Cortex of kidney (tissue), 1 donor: ENCODE measurements around the gene PLEKHJ1.
"Not testable (repeated sequence)": the region's sequence is repeated elsewhere in the genome, so short reads cannot be mapped to it uniquely, and the experiment has no call there.

Experiments used
- DNase-seq: peaks from one replicate; lab custom pipeline; 2025; lab: John Stamatoyannopoulos, UW

The PLEKHJ1 gene, protein sequence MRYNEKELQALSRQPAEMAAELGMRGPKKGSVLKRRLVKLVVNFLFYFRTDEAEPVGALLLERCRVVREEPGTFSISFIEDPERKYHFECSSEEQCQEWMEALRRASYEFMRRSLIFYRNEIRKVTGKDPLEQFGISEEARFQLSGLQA

DNA sequence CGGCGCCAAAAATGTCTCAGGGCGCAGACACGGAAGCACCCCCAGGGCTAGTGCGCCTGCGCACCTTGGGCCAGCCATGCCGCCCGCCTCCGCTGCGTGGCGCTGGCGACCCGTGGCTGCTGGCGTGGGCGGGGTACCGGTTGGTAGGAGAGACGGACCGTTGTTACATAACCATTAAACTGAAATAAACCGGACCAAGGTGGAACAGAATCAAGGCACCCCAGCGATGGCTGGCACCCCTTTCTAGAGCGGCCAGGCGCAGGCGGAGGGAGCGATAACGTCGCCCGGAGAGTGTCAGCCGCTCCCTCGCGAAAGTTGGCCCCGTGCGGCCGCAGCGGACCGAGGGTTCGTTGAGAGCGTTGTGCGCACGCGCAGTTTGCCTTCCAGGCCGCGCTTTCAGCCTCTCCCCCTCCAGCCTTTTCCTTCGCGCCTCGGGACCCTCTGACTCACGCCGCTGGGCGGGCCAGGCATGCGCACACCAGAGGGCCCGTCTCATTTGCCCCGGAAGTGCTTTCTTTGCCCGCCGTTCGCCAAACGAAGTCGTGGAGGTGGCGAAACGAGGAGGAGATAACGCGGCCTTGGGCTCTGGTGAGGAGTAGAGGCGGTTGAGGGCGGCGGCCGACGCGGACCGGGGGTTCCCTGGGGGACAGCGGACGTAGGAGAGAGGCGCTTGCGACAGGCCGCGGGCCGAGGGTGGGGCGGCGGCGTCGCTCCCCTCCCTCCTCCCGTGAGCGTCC lies at the start of gene PLEKHJ1, which contains the start of gene SF3A2:
TSS of gene PLEKHJ1 (minus strand) at position 16 of the 737 bp plus-strand sequence. CDS start 81 bp downstream, outside the sequence.
TSS of gene SF3A2 (plus strand) at position 511 of the 737 bp plus-strand sequence. CDS start 6,595 bp downstream, outside the sequence.
- DNase-seq: peak; percentile 79

DNA sequence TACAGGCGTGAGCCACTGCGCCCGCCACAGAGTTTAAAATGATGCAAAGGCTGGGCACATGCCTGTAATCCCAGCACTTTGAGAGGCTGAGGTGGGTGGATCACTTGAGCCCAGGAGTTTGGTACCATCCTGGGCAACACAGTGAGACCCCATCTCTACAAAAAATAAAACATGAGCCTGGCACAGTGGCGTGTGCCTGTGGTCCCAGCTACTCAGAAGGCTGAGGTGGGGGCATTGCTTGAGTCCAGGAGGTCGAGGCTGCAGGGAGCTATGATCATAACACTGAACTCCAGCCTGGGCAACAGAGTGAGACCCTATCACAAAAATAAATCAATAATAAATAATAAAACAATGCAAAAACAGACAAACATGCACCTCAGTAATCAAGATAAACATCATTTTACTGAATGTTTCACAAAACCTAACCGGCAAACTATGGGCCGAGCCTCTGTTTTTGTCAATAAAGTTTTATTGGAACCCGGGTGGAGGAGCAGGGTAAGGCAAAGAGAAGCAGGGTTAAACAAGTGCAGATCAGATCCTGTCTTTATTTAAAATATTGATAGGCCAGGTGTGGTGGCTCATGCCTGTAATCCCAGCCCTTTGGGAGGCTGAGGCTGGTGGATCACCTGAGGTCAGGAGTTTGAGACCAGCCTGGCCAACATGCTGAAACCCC lies 47.8 kb upstream of the PLEKHJ1 start:
- DNase-seq: no peak

DNA sequence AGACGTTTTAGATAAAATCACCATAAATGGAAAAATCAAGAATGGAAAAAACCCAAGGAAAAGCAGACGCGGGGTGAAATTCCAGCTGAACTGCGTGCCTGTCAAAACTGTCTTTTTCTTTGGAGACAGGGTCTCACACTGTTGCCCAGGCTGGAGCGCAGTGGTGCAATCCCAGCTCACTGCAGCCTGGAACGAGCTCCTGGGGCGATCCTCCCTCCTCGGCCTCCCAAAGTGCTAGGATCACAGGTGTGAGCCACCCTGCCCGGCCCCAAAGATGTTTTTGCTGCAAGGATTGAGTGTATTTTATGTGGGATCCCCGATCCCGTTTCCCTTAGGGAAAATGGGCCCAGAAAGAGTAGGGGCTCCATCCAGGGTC lies 46.7 kb upstream of the PLEKHJ1 start:
- DNase-seq: no peak

DNA sequence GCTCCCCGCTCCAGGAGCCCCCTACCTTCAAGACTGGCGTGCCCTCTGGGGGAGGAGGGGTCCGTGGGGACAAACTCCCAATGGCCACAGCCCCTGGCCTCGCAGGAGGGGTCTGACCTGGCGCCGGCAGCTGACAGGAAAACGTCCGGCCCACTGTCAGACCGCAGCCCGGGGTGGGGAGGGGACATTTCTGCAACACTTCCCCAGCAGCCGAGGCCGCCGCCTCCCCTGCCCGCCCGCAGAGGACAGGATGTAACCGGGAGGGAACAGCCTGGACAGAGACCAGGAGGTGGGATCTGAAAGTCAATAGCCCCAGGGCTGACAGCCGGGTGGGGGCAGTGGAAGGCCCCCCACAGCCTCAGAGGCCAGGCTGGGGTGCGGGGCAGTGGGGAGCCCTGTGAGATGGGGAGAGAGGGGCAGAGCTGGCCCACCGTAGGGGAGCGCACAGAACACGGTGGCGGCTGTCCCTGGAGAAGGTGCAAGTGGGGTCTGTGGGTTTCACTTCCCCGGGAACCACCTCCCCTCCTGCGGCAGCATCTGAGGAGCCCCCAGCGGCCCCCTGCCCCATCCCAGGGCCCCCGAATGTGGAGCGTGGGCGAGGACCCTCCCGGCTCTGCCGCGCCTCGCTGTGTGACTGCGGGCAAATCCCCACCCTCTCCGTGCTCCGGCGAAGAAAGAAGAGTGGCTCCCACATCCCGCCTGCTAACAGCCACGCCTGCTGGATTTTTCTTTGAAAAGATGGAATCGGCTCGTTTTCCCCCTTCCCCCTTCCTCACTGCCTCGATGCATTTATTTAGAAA lies 46.1 kb upstream of the PLEKHJ1 start, which contains the start of gene PEAK3:
TSS of gene PEAK3 (minus strand) at position 114 of the 800 bp plus-strand sequence. CDS start 1,244 bp downstream, outside the sequence.
- DNase-seq: no peak

DNA sequence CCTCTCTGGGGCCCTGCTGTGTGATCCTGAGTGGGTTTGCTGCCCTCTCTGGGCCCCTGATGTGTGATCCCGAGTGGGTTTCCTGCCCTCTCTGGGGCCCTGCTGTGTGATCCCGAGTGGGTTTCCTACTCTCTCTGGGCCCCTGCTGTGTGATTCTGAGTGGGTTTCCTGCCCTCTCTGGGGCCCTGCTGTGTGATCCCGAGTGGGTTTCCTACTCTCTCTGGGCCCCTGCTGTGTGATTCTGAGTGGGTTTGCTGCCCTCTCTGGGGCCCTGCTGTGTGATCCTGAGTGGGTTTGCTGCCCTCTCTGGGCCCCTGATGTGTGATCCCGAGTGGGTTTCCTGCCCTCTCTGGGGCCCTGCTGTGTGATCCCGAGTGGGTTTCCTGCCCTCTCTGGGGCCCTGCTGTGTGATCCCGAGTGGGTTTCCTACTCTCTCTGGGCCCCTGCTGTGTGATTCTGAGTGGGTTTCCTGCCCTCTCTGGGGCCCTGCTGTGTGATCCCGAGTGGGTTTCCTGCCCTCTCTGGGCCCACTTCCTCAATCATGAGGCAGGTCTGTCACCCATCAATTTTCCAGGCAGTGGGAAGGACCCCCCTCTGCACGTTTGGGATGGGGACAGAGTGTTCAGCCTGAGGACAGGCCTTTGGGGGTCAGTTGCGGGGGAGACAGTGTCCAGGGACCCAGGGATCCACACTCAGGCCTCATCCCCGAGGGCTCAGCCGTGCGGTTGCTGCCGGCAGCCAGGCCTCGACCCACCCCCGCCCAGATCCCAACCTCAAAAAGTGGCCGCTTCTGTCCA lies 45.3 kb upstream of the PLEKHJ1 start:
- not testable (repeated sequence) for DNase-seq

DNA sequence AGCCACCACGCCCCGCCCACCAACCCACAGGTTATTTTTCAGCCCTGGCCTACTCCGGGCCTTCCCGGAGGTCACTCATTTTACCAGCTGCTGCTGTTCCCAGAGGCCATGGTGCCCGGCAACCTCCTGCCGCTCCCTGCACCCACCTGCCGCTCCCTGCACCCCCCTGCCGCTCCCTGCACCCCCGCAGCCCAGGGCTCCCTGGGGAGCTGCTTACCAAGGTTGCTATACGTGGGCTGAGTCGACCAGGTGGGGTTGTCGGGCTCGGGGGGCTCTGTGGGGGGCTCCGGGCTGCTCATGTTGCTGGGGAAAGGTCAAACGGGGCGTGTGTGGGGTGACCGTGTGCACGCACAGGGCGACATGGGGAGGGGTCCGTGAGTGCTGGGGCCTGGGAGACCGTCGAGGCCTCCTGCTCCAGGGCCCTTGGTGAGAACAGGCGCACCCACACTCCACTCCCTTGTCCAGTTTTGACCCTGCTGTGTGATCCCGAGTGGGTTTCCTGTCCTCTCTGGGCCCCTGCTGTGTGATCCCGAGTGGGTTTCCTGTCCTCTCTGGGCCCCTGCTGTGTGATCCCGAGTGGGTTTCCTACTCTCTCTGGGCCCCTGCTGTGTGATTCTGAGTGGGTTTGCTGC lies 44.6 kb upstream of the PLEKHJ1 start:
- DNase-seq: no peak

DNA sequence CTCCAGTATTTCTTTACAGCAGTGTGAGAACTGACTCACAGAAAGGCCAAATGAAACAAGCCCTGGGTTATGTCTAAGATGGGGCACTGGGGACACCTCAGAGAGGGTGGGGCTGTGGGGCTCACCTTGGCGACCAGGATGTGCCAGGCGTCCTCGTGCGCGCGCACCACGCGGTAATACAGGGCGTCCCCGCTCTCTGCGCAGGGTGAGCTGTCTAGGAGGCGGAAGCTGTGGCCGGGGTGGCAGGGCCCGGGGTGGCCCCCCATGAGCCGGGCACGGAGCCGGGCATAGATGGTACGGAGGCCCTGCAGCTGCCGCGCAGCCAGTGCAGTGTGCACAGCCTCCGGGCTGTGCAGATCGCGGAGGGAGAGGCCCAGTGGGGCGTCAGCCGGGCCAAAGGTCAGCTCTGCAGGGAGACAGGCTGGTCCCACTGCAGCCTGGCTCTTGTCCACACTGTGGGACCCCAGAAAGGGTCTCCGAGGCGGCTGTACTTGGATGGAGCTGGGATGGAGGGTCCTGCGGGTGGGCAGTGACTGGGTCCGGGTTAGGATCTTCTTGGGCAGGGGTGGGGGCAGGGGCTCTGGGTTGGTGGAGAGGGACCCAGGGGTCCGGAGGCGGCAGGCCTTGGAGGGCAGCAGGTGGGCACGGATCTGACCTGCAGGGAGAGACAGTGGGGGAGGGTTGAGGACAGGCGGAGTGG lies 42.5 kb upstream of the PLEKHJ1 start:
- no peak for DNase-seq

DNA sequence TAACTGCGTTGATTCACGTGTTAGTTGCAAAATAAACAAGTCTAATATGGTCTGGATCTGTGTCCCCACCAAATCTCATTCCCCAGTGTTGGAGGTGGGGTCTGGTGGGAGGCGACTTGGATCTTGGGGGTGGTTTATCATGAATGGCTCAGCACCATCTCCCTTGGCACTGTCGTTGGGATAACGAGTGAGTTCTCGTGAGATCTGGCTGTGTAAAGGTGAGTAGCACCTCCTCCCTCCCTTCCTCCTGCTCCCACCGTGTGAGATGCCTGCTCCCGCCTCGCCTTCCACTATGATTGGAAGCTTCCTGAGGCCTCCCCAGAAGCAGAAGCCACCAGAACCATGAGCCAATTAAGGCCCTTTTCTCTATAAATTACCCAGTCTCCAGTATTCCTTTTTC lies 41.0 kb upstream of the PLEKHJ1 start:
- no peak for DNase-seq

DNA sequence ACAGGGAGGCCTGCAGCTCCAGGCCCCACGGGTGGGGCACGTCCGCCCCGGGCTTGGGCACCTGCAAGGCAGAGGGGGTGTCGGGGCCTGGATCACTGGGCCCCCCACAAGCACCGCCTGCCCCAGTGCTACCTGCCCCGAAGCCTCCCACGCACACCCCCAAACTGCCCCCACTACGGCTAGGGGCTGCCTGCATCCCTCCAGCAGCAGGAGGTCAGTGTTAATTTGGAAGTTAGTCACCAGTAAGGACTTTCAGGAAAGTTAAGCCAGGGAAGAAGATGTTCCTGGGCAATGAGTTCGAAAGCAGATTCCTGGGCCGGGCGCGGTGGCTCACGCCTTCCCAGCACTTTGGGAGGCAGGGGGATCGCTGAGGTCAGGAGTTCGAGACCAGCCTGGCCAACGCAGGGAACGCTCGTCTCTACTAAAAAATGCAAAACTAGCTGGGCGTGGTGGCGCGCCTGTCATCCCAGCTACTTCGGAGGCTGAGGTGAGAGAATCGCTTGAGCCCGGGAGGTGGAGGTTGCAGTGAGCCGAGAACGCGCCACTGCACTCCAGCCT lies 40.4 kb upstream of the PLEKHJ1 start:
- no peak for DNase-seq

DNA sequence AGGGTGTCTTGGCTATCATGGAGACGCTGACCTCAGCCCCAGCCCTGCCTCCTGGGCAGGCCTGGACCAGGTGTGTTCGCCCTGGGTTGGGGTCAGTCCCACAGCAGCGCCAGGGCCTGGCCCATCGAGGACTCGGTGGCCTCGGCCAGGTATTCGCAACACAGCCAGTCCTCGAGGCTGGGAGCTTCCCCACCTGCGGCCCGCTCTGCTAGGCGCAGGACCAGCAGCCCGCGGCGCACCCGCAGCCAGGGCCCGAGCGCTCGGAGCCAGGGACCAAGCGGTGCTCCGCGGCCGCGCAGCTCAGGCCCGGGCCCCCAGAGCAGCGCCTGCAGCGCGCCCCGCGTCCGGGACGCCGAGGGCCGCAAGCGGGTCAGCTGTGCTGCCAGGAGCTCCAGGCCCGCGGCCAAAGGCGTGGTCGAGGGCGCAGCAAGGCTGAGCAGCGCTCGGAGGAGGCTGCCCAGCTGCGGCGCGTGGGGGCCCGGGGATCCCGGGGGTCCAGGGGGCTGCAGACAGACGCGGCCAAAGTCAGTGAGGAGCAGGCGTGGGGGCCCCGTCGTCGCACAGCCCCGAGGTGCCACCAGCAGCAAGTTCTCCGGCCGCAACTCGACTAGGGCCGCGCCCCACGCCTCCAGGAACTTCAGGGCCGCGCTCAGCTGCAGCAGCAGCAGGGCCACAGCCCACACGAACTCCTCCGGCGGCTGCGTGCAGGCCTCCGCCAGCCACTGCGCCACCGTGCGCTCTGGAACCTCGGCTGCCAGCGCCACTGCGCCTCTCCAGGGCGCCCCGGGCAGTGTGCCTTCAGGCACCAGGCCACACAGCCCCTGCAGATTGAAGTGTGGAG lies 39.7 kb upstream of the PLEKHJ1 start:
- DNase-seq: no peak

DNA sequence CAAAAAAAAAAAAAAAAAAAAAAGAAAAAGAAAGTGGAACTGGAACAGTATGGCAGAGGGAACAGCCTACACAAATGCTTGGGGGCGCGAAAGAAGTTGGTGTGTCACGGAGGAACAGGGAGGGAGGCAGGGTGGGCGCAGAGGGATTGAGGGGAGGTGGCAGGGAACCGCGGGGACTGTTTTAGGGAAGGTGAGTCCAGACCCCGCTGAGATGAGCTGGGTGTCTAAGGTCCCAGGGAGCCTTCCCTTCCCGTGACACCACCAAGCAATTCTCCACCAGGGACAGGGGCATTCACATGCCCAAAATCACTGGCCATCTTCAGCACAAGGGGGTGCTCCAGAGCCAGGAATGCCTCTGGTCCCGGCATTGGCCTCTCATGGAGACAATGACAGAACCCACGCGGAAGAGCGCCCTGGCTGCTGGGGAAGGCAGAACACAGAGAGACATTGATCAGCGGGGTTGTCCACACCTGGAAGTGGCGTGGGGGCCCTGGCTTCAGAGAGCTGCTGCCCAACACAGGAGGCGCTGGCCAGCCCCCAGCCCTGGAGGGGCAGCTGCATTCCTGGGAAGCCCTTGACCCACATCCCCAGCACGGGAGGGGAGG lies 38.9 kb upstream of the PLEKHJ1 start:
- DNase-seq: no peak

DNA sequence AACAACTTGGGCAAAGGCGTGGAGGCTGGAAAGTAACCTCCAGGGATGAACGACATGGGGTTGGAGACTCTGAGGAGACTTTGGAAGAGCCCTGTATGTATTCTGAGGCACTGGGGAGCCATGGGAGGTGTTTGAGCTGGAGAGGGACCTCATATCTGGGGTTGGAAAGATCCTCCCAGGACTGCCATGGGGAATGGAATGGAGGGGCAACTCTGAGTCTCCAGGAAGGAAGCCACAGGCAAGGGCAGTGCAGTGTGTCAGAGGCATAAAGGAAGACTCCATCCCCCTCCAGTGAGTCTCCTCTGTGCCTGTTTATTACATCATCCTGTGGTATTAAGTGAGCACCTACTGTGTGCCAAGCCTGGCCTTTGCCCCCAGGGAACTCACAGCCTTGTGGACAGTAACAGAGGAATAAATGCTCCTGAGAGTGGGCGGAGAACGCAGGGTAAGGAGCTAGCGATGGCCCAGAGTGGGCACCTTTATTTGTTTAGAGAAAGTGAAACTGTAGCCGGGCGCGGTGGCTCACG lies 38.1 kb upstream of the PLEKHJ1 start:
- no peak for DNase-seq

DNA sequence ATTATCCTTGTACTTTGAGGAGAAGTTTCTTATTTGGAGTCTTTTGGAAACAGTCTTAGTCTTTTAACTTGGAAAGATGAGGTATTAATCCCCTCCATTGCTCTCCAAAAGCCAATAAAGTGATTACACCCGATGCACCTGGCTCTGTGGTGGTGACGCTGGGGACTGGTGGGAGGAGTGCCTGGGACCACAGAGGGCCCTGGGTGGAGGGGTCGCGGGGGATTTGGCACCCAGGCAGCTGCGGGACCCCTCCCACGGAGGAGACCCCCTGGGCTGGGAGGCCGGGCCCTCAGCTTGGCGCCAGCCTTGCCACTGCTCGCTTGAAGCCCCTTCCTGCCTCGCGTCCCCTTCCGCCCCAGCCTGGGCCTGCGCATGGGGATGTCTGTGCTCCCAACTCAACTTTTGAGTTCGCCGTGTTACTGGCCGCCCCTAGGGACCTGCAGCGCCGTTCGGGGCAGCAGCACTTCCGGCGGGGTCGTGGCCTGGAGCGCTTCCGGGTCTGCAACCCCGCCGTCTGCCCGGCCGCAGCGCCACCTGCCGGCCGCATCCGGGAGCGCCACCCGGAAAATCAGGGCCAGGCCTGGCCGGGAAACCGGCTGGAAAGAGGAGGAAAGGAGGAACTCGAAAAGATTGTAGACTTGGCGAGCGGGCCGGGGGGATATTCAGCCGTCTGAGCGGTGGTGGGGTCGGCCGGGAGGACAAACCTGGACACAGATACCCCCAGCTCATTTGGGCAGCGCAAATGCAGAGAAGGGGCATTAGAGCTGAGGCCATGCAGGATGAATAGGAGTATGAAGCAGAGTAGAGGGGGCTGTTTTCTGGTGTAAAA lies 37.4 kb upstream of the PLEKHJ1 start:
- no peak for DNase-seq

DNA sequence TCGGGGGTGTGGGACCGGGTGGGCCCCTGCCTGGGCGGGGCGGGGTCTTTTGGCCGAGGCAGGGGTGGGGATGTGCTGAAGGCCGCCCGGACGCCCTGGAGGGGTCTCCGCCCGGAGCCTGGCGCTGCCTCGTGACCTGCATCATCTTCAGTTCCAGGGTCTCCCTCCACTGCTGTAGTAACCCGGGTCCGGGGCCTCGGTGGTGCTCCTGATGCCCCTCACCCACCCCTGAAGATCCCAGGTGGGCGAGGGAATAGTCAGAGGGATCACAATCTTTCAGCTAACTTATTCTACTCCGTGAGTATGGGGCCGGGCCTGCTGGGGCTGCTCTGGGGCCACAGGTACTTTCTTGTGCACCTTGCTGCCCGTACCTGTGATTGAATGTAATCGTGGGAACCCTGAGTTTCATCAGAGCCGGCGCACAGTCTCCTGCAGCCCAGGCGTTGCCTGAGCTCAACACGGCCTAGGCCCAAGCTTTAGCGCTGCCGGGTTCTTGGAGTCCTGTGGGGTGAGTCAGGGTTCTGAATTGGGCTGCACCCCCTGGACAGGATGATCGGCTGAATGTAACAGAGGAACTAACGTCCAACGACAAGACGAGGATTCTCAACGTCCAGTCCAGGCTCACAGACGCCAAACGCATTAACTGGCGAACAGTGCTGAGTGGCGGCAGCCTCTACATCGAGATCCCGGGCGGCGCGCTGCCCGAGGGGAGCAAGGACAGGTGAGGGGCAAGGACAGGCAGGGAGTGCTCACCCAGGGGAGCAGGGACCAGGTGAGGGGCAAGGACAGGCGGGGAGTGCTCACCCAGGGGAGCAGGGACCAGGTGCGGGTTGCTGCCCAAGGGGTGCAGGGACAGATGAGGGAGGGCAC lies 35.3 kb upstream of the PLEKHJ1 start:
- DNase-seq: no peak

DNA sequence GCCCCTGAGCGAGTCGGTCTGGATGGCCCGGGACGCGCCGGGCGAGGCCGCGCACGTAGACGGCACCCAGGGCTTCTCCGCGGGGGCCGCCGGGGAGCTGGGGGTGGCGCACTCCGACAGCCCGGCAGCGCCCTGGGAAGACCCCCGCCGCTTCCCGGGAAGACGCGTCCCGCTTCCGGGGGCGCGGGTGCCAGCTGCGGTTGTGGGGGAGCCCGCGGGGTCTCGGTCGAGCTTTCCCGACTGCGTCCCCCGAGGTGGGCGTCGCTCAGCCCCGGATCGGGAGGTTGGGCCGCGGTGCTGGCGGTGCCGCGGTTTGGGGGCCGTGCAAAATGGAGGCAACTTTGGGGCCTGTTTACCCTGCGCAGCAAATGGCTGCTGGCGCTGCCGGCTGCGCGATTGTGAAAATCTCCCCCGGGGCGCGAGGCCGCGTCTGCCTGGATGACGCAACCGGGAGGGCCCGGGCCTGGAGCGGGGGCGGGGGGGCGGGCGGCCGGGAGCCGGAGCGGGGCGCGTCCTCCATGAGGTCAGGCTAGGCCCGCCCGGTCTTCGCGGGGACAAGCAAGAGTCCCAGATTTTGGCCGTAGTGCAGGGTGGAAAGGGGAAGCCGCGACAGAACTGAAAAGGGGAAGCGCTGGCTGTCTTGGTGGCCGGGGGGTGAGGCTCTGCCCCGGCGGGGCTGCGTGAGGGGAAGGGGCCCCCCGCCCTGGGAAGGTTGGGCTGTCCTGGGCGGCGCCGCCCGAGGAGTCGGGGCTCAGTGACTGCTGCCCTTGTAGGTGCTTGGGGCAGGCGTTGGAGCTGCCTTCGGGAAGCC lies 34.5 kb upstream of the PLEKHJ1 start:
- no peak for DNase-seq

DNA sequence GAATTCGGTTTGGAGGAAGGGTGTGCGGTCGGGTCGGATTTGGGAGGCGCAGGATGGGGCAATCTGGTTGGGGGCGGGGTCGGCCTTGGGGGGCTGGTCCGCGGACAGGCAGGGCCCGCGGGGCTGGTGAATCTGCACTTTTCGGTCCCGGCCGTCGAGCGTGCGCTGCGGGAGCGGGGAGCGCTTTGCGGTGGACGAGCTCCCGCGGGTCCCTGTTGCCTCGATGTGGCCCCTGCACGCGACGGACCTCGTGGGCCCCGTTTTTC lies 34.0 kb upstream of the PLEKHJ1 start:
- DNase-seq: no peak
